NCI-H1092 treated with DMSO at 0.1 percent for 48 hours (cell line): ENCODE data around the gene MYO1A.

Experiments used
- DNase-seq: peaks from one replicate; lab custom pipeline; 2025; lab: John Stamatoyannopoulos, UW

MYO1A gene

DNA sequence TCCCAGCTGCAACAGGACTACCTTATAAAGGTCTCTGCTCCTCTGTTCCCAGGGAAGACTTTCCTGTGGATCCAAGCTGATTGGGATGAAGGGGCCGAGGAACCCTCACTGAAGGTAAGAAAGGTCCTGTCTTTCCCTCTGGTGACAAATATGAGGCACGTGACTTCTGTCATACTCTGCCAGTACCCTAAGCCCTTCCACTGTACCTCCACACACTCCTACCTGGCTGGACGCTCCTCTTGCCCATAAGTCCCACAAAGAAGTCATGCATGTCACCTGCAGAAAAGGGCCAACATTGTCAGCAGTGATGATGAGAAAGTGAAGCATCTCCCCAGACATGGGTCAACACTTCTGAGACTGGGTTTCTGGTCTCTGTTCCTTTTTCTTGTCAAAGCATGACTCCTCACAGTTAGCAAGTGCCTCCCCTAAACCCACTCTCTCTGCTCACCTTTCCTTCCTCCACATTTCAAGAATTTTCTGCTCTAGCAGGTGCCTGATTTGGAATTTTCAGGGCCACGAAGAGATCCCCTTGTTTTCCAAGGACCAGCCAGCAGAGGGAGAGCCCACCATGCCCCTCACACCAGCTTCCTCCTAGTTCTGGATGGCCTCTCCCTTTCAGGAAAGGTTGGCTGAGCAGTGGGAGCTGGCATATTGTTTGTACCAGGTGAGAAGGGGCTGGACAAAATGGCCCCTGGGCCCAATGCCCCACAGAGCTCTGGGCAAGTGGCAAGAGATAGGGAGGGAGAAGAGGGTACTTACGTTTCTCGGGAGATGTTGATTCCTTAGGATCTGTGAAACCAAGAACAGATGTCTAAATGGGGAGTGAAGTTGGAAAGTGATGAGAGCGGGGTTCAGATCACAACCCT, 37.1 kb downstream of the MYO1A start:
- DNase-seq: no peak

- no peak for DNase-seq
Measured at GRCh38 chr12:57011438-57012424, 38.2 kb downstream of the MYO1A start.

- DNase-seq: no peak
Measured at GRCh38 chr12:57010627-57011247, 39.2 kb downstream of the MYO1A start.

GRCh38 chr12:57009949-57010626, 39.8 kb downstream of the MYO1A start:
- no peak for DNase-seq

DNA sequence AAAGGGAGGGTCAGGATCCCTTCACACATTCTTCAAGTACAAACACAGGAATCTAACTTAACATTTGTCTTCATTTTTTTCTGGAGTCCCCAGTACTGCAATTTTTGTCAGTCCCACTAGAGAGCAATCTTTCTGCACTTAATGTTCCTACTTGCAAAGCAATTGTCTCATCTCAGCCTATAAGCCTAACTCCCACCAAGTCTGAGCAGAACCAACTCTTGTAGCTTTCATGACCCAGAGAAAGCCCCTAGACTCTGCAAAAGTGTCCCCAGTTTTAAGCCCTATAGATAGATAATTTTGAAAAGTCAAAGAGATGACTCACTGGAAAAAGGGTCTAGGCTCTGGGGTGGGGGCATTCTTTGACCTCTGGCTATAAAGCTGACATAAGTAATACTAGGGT, 41.8 kb downstream of the MYO1A start:
- DNase-seq: peak; percentile 33

GRCh38 chr12:57006809-57007475, 43.0 kb downstream of the MYO1A start:
- DNase-seq: no peak

DNA sequence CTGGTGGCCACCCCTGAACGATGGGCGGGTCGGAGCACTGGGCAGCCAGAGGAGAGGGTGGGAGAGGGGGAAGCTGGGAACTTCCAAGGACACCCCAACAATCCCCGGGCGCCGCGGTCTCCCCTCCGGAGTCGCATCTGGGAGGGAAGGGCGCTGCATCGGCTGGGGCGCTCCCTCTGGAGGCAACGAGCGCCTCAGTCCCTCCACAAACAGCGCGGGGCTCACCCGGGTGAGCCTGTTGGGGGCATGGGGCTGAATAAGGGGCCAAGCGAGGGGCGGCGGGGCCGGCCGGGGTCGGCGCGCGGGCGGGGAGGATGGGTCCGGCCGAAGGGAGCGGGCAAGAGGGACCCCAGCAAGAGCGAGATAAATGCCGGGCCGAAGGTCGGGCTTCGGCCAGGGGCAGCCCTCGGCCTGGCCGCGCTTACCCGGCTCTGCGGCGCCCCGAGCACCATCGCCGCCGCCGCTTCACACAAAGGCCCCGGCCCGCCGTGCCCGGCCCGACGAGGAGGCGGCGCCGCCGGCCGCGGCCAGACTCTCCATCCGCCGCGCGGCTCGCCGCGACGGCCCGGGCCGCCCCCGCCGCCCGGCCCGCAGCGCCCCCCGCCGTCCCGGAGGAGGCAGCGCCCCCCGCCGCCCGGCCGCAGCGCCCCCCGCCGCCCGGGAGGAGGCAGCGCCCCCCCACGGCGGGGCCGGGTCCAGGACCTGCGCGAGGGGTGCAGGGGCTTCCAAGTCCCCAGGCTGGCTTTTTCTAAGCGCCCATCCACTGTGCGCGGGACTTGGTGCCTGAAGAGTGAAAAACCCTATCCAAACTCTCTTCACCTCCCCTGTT, 43.7 kb downstream of the MYO1A start, which contains the start of gene ZBTB39:
TSS of gene ZBTB39 (minus strand) at position 567 of the 829 bp plus-strand sequence. CDS start 1,629 bp downstream, outside the sequence.
- DNase-seq: peak; percentile 20

- no peak for DNase-seq
Measured at GRCh38 chr12:57004651-57005050, 45.3 kb downstream of the MYO1A start.

GRCh38 chr12:57003395-57003794, 46.5 kb downstream of the MYO1A start:
- no peak for DNase-seq

- no peak for DNase-seq
Measured at GRCh38 chr12:57001448-57001906, 48.5 kb downstream of the MYO1A start.

DNA sequence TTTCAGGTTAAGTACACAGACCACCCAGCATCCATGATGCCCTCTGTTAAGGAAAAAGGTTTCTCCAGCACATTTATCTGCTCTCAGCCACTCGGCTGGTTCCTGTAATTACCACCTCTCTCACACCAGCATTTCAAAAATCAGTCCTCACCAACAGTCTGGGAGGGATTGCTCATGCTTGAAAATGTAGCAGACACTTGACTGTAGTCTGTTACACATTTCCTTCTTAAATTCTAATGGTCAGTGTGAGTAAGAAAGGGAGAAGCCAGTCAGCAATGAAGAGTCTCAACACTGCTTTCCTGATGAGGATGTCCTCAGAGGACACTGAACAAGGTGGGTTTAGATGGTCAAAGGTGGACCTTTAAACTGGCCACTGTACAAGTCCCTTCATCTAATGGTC, 49.5 kb downstream of the MYO1A start:
- DNase-seq: no peak

- DNase-seq: no peak
Measured at GRCh38 chr12:56999456-56999855, 50.5 kb downstream of the MYO1A start.

DNA sequence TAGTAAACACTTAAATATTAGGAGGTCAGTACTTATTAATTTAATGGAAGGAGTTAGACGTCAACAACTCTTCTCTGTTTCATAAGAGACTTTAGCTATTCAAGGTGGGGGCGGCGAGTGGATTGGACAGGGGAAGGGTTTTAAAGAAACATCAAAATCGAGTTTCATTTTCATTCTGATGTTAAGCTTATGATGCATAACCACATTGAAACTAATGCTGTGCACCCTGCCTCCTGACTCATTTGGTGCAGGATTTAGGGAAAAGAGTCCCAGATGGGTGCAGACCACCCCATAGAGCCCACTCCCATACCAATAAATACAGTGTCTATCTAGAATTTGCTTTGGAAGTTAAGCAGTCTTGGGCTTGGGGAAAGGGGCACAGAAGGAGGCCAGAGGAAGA, 50.9 kb downstream of the MYO1A start:
- DNase-seq: no peak

DNA sequence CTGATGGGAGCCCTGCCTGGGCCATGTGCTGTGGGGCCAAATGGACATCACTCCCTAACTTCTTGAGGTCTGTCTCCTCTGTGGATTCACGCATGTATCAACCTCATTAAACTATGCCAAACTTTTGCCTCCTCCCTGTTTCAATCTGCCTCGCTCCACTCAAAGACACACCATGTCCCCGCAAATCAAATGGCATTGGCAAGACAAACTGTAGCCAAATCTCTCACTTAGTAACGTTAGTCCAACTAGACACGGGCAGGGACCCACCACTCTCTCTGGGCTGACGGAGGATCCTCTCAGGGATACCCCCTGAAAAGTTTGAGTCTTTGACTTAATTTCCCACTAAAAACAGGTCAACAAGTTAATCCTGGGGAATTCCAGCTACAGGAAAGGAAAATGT, 51.6 kb downstream of the MYO1A start:
- no peak for DNase-seq

DNA sequence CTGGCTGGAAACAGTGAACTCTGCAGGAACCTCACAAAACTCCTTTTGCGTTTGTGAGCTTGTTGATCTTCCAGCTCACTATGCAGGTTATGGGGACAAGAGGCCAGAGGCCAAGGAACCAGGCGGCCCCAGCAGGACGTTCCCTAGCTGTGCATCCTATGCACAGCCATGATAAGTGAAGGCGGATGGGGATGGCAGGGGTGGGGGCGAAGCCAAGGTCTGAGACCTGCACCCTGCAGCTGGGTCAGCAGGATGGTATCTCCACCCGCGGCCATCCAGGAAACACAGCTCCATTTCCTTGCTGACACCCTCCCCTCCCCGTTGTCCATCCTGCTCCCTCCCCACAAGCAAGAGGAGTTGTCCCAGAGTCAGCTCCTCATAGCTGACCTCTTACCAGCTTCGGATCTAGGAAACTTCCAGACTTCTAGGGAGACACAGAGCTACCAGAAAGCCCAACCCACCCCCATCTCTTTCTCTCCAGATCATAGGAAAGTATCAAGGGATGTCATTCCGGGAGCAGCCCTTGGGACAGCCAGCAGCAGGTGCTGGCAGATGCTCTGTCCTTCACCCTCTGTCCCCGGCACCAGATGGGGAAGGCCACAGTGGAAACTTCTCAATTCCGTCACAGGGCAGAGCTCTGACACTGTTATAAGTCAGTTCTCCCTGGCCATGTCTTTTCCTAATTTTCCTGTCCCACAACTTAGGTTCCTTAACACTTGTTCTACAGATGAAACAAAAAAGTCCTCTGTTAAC, 53.0 kb downstream of the MYO1A start:
- DNase-seq: no peak

GRCh38 chr12:56995930-56996496, 53.9 kb downstream of the MYO1A start:
- no peak for DNase-seq

- no peak for DNase-seq
Measured at GRCh38 chr12:56995201-56995929, 54.6 kb downstream of the MYO1A start.

GRCh38 chr12:56994231-56994746, 55.6 kb downstream of the MYO1A start:
- DNase-seq: no peak
